NCI-H446 (cell line): ENCODE data around the gene TRAP1.
"Not testable (repeated sequence)": the region's sequence is repeated elsewhere in the genome, so short reads cannot be mapped to it uniquely, and the experiment has no call there.

Experiments used
- DNase-seq, 2 experiments: peaks; one replicate each; lab custom pipeline; 2025; lab: John Stamatoyannopoulos, UW

TRAP1 gene

GRCh38 chr16:3611146-3611975, 106.0 kb downstream of the TRAP1 start, which contains the start of gene SLX4:
Gene SLX4, minus strand, starts transcription at chr16:3611606. Its CDS starts 2,642 bp downstream, at chr16:3608964.
- peak; percentile 77 to 96 for DNase-seq

DNA sequence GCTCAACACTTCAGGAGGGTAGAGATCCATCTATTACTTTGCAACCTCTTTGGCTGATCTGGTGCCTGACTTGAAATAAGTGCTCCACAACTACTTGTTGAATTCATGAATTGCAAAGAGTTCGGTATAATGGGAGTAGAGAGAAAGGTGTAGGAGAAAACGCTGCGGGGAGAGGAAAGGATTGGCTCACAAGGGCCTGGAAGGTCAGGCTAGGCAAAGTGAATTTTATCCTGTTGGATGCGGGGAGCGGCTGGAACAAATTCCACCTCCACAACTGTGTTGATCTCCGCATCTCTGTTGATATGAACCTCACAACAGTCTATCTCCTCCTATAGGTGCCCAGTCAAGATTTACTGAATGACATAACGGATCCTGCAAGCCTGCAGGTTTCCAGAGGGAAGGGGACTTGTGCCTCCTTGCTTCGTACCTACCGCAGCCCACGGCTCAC, 106.6 kb downstream of the TRAP1 start:
- no peak for DNase-seq

GRCh38 chr16:3609895-3610697, 107.2 kb downstream of the TRAP1 start:
- no peak for DNase-seq

- not testable (repeated sequence) for DNase-seq
These were observed 108.3 kb downstream of the TRAP1 start for GRCh38 chr16:3608976-3609375.

DNA sequence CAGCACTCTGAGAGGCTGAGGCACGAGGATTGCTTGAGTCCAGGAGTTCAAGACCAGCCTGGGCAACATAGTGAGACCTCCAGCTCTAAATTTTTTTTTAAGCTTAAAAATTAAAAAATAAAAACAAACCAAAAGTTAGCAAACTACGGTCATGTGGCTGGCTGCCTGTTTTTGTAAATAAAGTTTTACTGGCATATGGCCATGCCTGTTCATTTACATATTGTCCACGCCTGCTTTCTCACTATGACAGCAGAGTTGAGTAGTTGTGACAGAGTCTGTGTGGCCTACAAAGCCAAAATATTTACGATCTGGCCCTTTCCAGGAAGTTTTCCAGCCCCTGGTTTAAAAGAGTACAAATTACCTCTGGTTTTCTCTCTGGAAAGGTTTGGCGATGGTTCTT, 109.3 kb downstream of the TRAP1 start:
- no peak for DNase-seq
